ENCODE data around the gene OMG. TPM values are rescaled to one million over a fixed set of nuclear protein-coding genes. Genes with fewer than 3 reads are reported as not detected.

OMG gene
- total RNA-seq: not detected in 2 replicates

GRCh38 chr17:31297090-31297489 is at the start of gene OMG:
Gene OMG (minus strand): TSS chr17:31297239. CDS start chr17:31296331, 908 bp downstream.

GRCh38 chr17:31321481-31321880 is 24.4 kb upstream of the OMG start, which contains the start of gene EVI2A:
Gene EVI2A (minus strand): TSS chr17:31321622. CDS start chr17:31319013, 2,609 bp downstream.

GRCh38 chr17:31313982-31314781 is 17.1 kb upstream of the OMG start, which contains the start of gene EVI2B:
Gene EVI2B (minus strand): TSS chr17:31314054. CDS start chr17:31305609, 8,445 bp downstream.

Other genes with a start within 250 kb of the OMG start
- gene NF1, start 202.3 kb downstream of the OMG start, total RNA-seq: 36.1 and 50.7 TPM in 2 replicates
- not detected in 2 replicates for gene EVI2B, start 16.8 kb upstream of the OMG start, total RNA-seq
- under 0.01 TPM in 1 of 2 replicates, not detected in the other for gene EVI2A, start 24.4 kb upstream of the OMG start, total RNA-seq
- 10.6 and 17.3 TPM in 2 replicates for gene RAB11FIP4, start 94.4 kb upstream of the OMG start, total RNA-seq

All from tracheal epithelial cell (primary cell).